Neural cell (in vitro differentiated cells): Measurements from ENCODE around the gene MICAL2. TPM values are rescaled to one million over a fixed set of nuclear protein-coding genes. Genes with fewer than 3 reads are reported as not detected.

Source experiments
- H2AFZ ChIP-seq: fragments of 200-600, 300-800 bp; sonication (generic), shearing (Covaris generic); 2 replicates; pipeline ENCODE4 v1.6.0; 2014; ENCODE audit warnings: low read depth, mild to moderate bottlenecking, antibody characterized with exemption, low read length, moderate library complexity
- H3F3A ChIP-seq: fragments of 200-600 bp; shearing (Covaris generic); 2 replicates; pipeline ENCODE4 v1.6.1; 2016; ENCODE audit warnings: mild to moderate bottlenecking, moderate library complexity, mixed read lengths, antibody characterized with exemption, low read length; ENCODE audit not compliant: insufficient read depth, poor library complexity, severe bottlenecking
- H3K27ac ChIP-seq: fragments of 200-600, 300-800 bp; sonication (generic), shearing (Covaris generic); 2 replicates; pipeline ENCODE4 v1.5.1; 2014; ENCODE audit warnings: mild to moderate bottlenecking, low read length, moderate library complexity
- H3K27me3 ChIP-seq: fragments of 300-800, 200-600 bp; sonication (generic), shearing (Covaris generic); 2 replicates; pipeline ENCODE4 v1.6.0; 2014; ENCODE audit warnings: mild to moderate bottlenecking, low read depth, low read length, moderate library complexity; ENCODE audit not compliant: insufficient read depth
- H3K36me3 ChIP-seq: fragments of 300-800, 200-600 bp; sonication (generic), shearing (Covaris generic); 2 replicates; pipeline ENCODE4 v1.5.1; 2014; ENCODE audit warnings: mild to moderate bottlenecking, antibody characterized with exemption, low read length, moderate library complexity; ENCODE audit not compliant: insufficient read depth
- H3K4me2 ChIP-seq: fragments of 300-800, 200-600 bp; sonication (generic), shearing (Covaris generic); 2 replicates; pipeline ENCODE4 v1.6.0; 2014; ENCODE audit warnings: mild to moderate bottlenecking, low read length
- H3K4me3 ChIP-seq: fragments of 300-800, 200-600 bp; sonication (generic), shearing (Covaris generic); 2 replicates; pipeline ENCODE4 v1.5.1; 2014; ENCODE audit warnings: mild to moderate bottlenecking, low read length, moderate library complexity
- H3K79me2 ChIP-seq: fragments of 200-600 bp; shearing (Covaris generic); replicated peaks from 2 replicates; pipeline ENCODE4 v1.6.0; 2014; ENCODE audit warnings: mild to moderate bottlenecking, low read length, moderate library complexity; ENCODE audit not compliant: insufficient read depth
- H3K9ac ChIP-seq: fragments of 300-800, 200-600 bp; sonication (generic), shearing (Covaris generic); 2 replicates; pipeline ENCODE4 v1.6.1; 2016; ENCODE audit warnings: mild to moderate bottlenecking, low read length, mixed read lengths
- H3K9me2 ChIP-seq: fragments of 200-600 bp; shearing (Covaris generic); 2 replicates; pipeline ENCODE4 v1.6.1; 2016; ENCODE audit warnings: mild to moderate bottlenecking, low read length, mixed read lengths; ENCODE audit not compliant: insufficient read depth
- H3K9me3 ChIP-seq: fragments of 200-600, 300-800 bp; sonication (generic), shearing (Covaris generic); 2 replicates; pipeline ENCODE4 v1.6.1; 2016; ENCODE audit warnings: mild to moderate bottlenecking, mixed run types, low read length, moderate library complexity, mixed read lengths
- H4K20me1 ChIP-seq: fragments of 200-600 bp; shearing (Covaris generic); 2 replicates; pipeline ENCODE4 v1.6.1; 2016; ENCODE audit warnings: mild to moderate bottlenecking, mixed run types; ENCODE audit not compliant: insufficient read depth
- EP300 ChIP-seq: fragments of 450-650 bp; conservative IDR thresholded peaks from 2 replicates; pipeline ENCODE4 v1.6.1; 2014; ENCODE audit warnings: antibody characterized with exemption, mild to moderate bottlenecking, moderate library complexity; ENCODE audit not compliant: poor library complexity, severe bottlenecking
- EZH2 ChIP-seq: fragments of 200-600, 300-800 bp; shearing (Covaris generic), sonication (generic); IDR thresholded peaks from 2 replicates; pipeline ENCODE4 v1.6.1; 2014; ENCODE audit warnings: antibody characterized with exemption, low read length, borderline replicate concordance, mild to moderate bottlenecking; ENCODE audit not compliant: insufficient read depth, poor library complexity, severe bottlenecking
- MXI1 ChIP-seq: fragments of 450-650 bp; conservative IDR thresholded peaks from 2 replicates; pipeline ENCODE4 v1.6.1; 2014; ENCODE audit warnings: antibody characterized with exemption, mild to moderate bottlenecking; ENCODE audit not compliant: poor library complexity, severe bottlenecking
- POLR2AphosphoS5 ChIP-seq: IDR thresholded peaks from 2 replicates; pipeline ENCODE4 v1.6.1; 2012
- RAD21 ChIP-seq: fragments of 450-650 bp; conservative IDR thresholded peaks from 2 replicates; pipeline ENCODE4 v1.6.1; 2014; ENCODE audit warnings: antibody characterized with exemption, mild to moderate bottlenecking, moderate library complexity
- SMC3 ChIP-seq: fragments of 450-650 bp; conservative IDR thresholded peaks from 2 replicates; pipeline ENCODE4 v1.6.1; 2014; ENCODE audit warnings: antibody characterized with exemption, mild to moderate bottlenecking, moderate library complexity; ENCODE audit not compliant: poor library complexity
- TAF1 ChIP-seq: IDR thresholded peaks from 2 replicates; pipeline ENCODE4 v1.6.1; 2012; ENCODE audit warnings: low read depth
- polyA plus RNA-seq: library from polyadenylated mRNA; depleted of rRNA; stranded (reverse); fragments of >200 nt; gene quantifications from 2 replicates; pipeline ENCODE4 v1.2.3, GENCODE V29; 2014
- TF ChIP-seq, protein P1 (sequence below): IDR thresholded peaks from 2 replicates; pipeline ENCODE4 v1.6.1; 2012; ENCODE audit warnings: borderline replicate concordance
- TF ChIP-seq, protein P2 (sequence below): fragments of 450-650 bp; IDR thresholded peaks from 2 replicates; pipeline ENCODE4 v1.5.1; 2014; ENCODE audit warnings: antibody characterized with exemption, mild to moderate bottlenecking, moderate library complexity; ENCODE audit not compliant: poor library complexity, severe bottlenecking

Gene MICAL2
- polyA plus RNA-seq, 1 donor from 2014 or later, result 2.2 TPM

DNA sequence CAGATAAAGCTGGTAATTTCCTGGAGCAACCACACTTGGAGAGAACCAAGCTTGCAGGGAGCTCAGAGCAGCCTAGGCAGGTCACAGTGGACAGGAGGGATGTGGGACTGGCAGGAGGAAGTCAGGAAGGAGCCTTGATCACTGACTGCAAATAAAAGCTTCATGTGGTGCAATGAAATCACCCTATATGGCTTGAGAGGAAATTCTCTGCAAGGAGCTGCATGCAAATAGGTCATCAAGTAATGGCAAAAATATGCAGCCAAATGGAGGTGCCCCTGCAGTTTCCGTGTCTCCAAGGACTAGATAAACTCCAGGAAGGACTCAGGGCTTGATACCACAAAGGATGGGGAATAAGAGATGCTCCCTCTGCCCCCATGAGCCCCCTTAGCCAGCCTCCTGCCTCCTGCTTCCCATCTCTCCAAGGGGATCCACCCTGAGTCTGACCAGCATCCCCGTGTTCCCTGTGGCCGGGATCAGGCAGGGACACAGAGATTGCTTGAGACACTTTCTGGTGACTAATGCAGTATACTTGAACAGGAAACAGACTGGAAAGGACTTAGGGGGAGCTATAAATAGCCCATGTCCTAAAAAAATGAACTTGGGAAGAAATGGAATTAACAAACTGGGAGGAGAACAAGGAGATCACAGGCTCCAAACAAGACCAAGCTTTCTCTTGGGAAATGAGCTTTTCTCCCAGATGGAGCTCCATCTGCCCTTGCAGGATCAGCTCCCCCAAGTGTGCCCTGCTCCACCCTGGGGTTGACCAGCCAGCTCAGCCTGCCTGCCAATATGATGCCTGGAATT is 23.9 kb upstream of the MICAL2 start:
- Histone ChIP-seq H3K79me2 (no peaks in the 10 kb centered on the region), H3K27me3 (no peaks in the 10 kb centered on the region), H3K9me2 (no peaks in the 10 kb centered on the region), H3K9ac (no peak overlapping the region), H3K36me3 (no peaks in the 10 kb centered on the region), H2AFZ (no peak overlapping the region), H3K9me3 (no peaks in the 10 kb centered on the region), H3K27ac (no peak overlapping the region), H3K4me3 (no peak overlapping the region), H3K4me2 (no peak overlapping the region), H4K20me1 (no peaks in the 10 kb centered on the region), H3F3A (no peaks in the 10 kb centered on the region)
- TF ChIP-seq, protein P1, sequence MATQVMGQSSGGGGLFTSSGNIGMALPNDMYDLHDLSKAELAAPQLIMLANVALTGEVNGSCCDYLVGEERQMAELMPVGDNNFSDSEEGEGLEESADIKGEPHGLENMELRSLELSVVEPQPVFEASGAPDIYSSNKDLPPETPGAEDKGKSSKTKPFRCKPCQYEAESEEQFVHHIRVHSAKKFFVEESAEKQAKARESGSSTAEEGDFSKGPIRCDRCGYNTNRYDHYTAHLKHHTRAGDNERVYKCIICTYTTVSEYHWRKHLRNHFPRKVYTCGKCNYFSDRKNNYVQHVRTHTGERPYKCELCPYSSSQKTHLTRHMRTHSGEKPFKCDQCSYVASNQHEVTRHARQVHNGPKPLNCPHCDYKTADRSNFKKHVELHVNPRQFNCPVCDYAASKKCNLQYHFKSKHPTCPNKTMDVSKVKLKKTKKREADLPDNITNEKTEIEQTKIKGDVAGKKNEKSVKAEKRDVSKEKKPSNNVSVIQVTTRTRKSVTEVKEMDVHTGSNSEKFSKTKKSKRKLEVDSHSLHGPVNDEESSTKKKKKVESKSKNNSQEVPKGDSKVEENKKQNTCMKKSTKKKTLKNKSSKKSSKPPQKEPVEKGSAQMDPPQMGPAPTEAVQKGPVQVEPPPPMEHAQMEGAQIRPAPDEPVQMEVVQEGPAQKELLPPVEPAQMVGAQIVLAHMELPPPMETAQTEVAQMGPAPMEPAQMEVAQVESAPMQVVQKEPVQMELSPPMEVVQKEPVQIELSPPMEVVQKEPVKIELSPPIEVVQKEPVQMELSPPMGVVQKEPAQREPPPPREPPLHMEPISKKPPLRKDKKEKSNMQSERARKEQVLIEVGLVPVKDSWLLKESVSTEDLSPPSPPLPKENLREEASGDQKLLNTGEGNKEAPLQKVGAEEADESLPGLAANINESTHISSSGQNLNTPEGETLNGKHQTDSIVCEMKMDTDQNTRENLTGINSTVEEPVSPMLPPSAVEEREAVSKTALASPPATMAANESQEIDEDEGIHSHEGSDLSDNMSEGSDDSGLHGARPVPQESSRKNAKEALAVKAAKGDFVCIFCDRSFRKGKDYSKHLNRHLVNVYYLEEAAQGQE, result no peak
- TF ChIP-seq EZH2 (no peak), EP300 (no peak)

DNA sequence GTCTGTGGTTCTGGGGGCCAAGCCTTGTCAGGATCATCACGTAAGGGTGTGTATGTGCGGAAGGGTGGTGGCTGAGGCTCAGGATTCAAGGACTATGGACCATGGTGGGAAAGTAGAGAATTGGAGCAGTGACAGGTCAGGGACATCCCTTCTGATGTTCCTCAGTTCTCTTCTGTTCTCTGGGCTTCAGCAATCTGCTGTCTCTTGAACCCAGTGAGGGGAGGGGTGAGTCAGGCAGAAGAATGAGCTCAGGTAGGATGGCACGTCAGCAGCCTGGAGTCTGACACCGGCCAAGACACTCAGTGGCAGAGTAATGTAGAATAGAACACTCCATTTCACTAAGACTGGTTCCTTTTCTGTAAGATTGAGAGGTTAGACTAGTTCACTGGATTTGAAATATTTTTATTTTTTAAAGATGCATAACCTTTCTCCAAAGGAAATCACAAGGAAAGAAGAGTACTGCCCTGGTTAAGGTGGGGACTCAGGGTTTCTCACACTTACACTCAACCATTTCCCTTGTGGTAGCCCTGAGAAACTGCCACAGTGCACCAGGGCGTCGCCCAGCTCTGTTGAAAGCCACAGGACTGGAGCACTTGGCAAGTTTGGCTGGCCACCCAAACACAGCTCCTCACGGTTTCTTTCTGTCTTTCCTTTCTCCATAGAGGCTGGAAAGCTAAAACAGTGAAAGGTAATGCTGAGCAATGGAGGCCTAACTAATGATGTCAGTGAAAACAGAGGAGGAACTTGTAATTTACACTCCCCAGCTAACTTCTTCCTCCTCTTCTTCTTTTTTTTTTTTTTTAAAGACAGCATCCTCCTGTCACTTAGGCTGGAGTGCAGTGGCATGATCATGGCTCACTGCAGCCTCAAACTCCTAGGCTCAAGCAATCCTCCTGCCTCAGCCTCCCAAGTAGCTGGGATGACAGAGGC is 23.1 kb upstream of the MICAL2 start:
- Histone ChIP-seq H3K36me3 (no peaks in the 10 kb centered on the region), H3K9me3 (no peaks in the 10 kb centered on the region), H4K20me1 (no peaks in the 10 kb centered on the region), H3K27ac (no peak overlapping the region), H3K9ac (no peak overlapping the region), H3K27me3 (no peaks in the 10 kb centered on the region), H3K79me2 (no peaks in the 10 kb centered on the region), H2AFZ (no peak overlapping the region), H3K9me2 (no peaks in the 10 kb centered on the region), H3F3A (no peaks in the 10 kb centered on the region), H3K4me3 (no peak overlapping the region), H3K4me2 (no peak overlapping the region)
- TF ChIP-seq RAD21 (no peak), MXI1 (no peak), TAF1 (no peak), EZH2 (no peak), EP300 (no peak), SMC3 (no peak), POLR2AphosphoS5 (no peak)
- TF ChIP-seq, protein P1, result no peak
- TF ChIP-seq, protein P2, sequence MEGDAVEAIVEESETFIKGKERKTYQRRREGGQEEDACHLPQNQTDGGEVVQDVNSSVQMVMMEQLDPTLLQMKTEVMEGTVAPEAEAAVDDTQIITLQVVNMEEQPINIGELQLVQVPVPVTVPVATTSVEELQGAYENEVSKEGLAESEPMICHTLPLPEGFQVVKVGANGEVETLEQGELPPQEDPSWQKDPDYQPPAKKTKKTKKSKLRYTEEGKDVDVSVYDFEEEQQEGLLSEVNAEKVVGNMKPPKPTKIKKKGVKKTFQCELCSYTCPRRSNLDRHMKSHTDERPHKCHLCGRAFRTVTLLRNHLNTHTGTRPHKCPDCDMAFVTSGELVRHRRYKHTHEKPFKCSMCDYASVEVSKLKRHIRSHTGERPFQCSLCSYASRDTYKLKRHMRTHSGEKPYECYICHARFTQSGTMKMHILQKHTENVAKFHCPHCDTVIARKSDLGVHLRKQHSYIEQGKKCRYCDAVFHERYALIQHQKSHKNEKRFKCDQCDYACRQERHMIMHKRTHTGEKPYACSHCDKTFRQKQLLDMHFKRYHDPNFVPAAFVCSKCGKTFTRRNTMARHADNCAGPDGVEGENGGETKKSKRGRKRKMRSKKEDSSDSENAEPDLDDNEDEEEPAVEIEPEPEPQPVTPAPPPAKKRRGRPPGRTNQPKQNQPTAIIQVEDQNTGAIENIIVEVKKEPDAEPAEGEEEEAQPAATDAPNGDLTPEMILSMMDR, result no peak
